T-cell (primary cell): ENCODE measurements around the gene OR13A1. TPM values are rescaled to one million over a fixed set of nuclear protein-coding genes. Genes with fewer than 3 reads are reported as not detected.
A peak's percentile ranks its signal among the peaks of the same experiment; 100 is the strongest.
"Not testable (repeated sequence)": the region's sequence is repeated elsewhere in the genome, so short reads cannot be mapped to it uniquely, and the experiment has no call there.

Experiments used
- ATAC-seq, 4 experiments: fragments of 200-7000 bp in 3 of 4; fragments of 150-1000 bp in 1 of 4; cut with Tn5 transposase; replicated peaks in 1 of 4; 1 replicate in 3 of 4; 2 replicates in 1 of 4; pipeline ENCODE4 v1.10.0; 2021; ENCODE audit warnings: moderate library complexity in 3 of 4, mild to moderate bottlenecking in 2 of 4, moderate number of reproducible peaks in 1 of 4
- CTCF ChIA-PET, 2 donors: fragments of 300-600 bp; sonication (Branson Sonifier 250); formaldehyde crosslinking; loops; one replicate each; lab custom pipeline; 2022; ENCODE audit warnings: antibody characterized with exemption in 2 of 2; lab: Charles Lee
- POLR2A ChIA-PET, 2 donors: fragments of 300-600 bp; sonication (Branson Sonifier 250); formaldehyde crosslinking; loops; one replicate each; lab custom pipeline; 2022; ENCODE audit warnings: antibody characterized with exemption in 2 of 2; lab: Charles Lee
- DNase-seq, 35 experiments: peaks; one replicate each; pipeline versions ENCODE4 v3.0.0 to v3.0.0-alpha.2; 2013 to 2023
- H3K27ac ChIP-seq: one replicate; pipeline ENCODE4 v1.5.1; 2013; ENCODE audit warnings: low read length
- H3K27me3 ChIP-seq, 2 experiments: replicated peaks in 1 of 2; 1 replicate in 1 of 2; 2 replicates in 1 of 2; pipeline versions ENCODE4 v1.6.1 to v1.7.0; 2013; ENCODE audit warnings: low read length in 1 of 2, mixed read lengths in 1 of 2; ENCODE audit not compliant: control insufficient read depth in 2 of 2, insufficient read depth in 2 of 2; ENCODE audit errors: extremely low read depth in 1 of 2
- H3K36me3 ChIP-seq, 2 donors: 1 replicate in 1 of 2; 2 replicates in 1 of 2; pipeline versions ENCODE4 v1.6.1 to v1.7.0; 2013; ENCODE audit warnings: low read length in 1 of 2; ENCODE audit not compliant: control insufficient read depth in 2 of 2, insufficient read depth in 1 of 2; ENCODE audit errors: extremely low read depth in 1 of 2
- H3K4me1 ChIP-seq, 2 experiments: 1 replicate in 1 of 2; 2 replicates in 1 of 2; pipeline versions ENCODE4 v1.6.1 to v1.7.0; 2013; ENCODE audit warnings: low read length in 2 of 2, mixed read lengths in 1 of 2; ENCODE audit not compliant: insufficient read depth in 2 of 2, control insufficient read depth in 1 of 2; ENCODE audit errors: extremely low read depth in 1 of 2
- H3K4me3 ChIP-seq, 2 donors: 1 replicate in 1 of 2; 2 replicates in 1 of 2; pipeline versions ENCODE4 v1.5.1 to v1.7.0; 2013; ENCODE audit warnings: mild to moderate bottlenecking in 2 of 2, low read length in 1 of 2, moderate library complexity in 1 of 2; ENCODE audit not compliant: control insufficient read depth in 1 of 2; ENCODE audit errors: extremely low read depth in 1 of 2
- H3K9me3 ChIP-seq: 2 replicates; pipeline ENCODE4 v1.7.0; 2013
- H3K27ac Mint-ChIP-seq, 2 donors: one replicate each; pipeline ENCODE4 v1.8.0; 2020 to 2021; ENCODE audit warnings: mild to moderate bottlenecking in 2 of 2, mixed read lengths in 2 of 2
- H3K27me3 Mint-ChIP-seq, 2 donors: one replicate each; pipeline ENCODE4 v1.8.0; 2021 to 2022; ENCODE audit warnings: mixed read lengths in 2 of 2
- H3K36me3 Mint-ChIP-seq: one replicate; pipeline ENCODE4 v1.8.0; 2021; ENCODE audit warnings: mixed read lengths
- H3K4me1 Mint-ChIP-seq, 3 donors: one replicate each; pipeline ENCODE4 v1.8.0; 2020 to 2022; ENCODE audit warnings: mixed read lengths in 3 of 3, mild to moderate bottlenecking in 1 of 3
- H3K4me3 Mint-ChIP-seq, 3 donors: one replicate each; pipeline ENCODE4 v1.8.0; 2020 to 2022; ENCODE audit warnings: mild to moderate bottlenecking in 3 of 3, mixed read lengths in 3 of 3, moderate library complexity in 3 of 3
- H3K9me3 Mint-ChIP-seq, 3 donors: one replicate each; pipeline ENCODE4 v1.8.0; 2020 to 2022; ENCODE audit warnings: mixed read lengths in 3 of 3
- WGBS: methylation state at CpG from one replicate; pipeline ENCODE4 v1.1.5; 2013; ENCODE audit warnings: missing lambda C conversion rate; ENCODE audit not compliant: insufficient coverage; 5-methylcytosine and 5-hydroxymethylcytosine counted together
- total RNA-seq, 35 experiments: library from RNA in 6 of 35; stranded (reverse) in 6 of 35; fragments of 120-200 nt in 1 of 35; gene quantifications; one replicate each; pipeline versions ENCODE4 v1.2.1 to v1.2.4 and lab custom pipeline; 2013 to 2026

Gene OR13A1
- total RNA-seq, 5 donors from 2014 or later (not counting 1 experiment from before 2014, with no cell fraction given) = 0.19 to 0.26 (median 0.20) TPM; not detected in 2

GRCh38 chr10:45326864-45327263 is 11.5 kb upstream of the OR13A1 start:
- H3K36me3 Mint-ChIP-seq, H3K27ac Mint-ChIP-seq: not testable (repeated sequence)

GRCh38 chr10:45325116-45325515 is 9.7 kb upstream of the OR13A1 start:
- no peak overlapping the region for H3K4me3 ChIP-seq
- no peak for ATAC-seq
- no peaks in the 10 kb centered on the region for H3K4me1 Mint-ChIP-seq
- no peaks in the 10 kb centered on the region for H3K36me3 Mint-ChIP-seq
- peaks cover 6 to 13% of the 10 kb centered on the region in 2 donors for H3K27me3 Mint-ChIP-seq
- H3K27me3 ChIP-seq = no peaks in the 10 kb centered on the region
- ChIA-PET CTCF (no interaction called here), POLR2A (no interaction called here)
- no peak overlapping the region for H3K27ac Mint-ChIP-seq
- no CpG with 5 or more reads among the region's 1 CpG for WGBS
- no peak overlapping the region for H3K27ac ChIP-seq
- no peaks in the 10 kb centered on the region for H3K36me3 ChIP-seq
- H3K9me3 ChIP-seq = no peaks in the 10 kb centered on the region
- peaks cover 17 to 26% (median 20%) of the 10 kb centered on the region in 3 donors for H3K9me3 Mint-ChIP-seq
- no peak for DNase-seq
- H3K4me1 ChIP-seq = no peaks in the 10 kb centered on the region
- H3K4me3 Mint-ChIP-seq = no peak overlapping the region

More at GRCh38 chr10:45326864-45327263, 11.5 kb upstream of the OR13A1 start:
- H3K36me3 ChIP-seq, H3K4me3 ChIP-seq, POLR2A ChIA-PET, H3K27me3 ChIP-seq, H3K9me3 ChIP-seq, H3K4me3 Mint-ChIP-seq, H3K4me1 ChIP-seq, H3K4me1 Mint-ChIP-seq, DNase-seq, H3K27ac ChIP-seq, ATAC-seq: not testable (repeated sequence)
- no CpG with 5 or more reads among the region's 1 CpG for WGBS
- H3K9me3 Mint-ChIP-seq = peaks cover 11 to 26% (median 17%) of the 10 kb centered on the region in 3 donors
- peaks cover 9 to 13% of the 10 kb centered on the region in 2 donors for H3K27me3 Mint-ChIP-seq
- CTCF ChIA-PET = interaction anchor here in 1 of 2 donors (0.6 kb wide), 1 partner anchor 382 kb away, joined by 5 read pairs; no protein-coding TSS in a partner anchor

GRCh38 chr10:45319702-45320101 is 4.3 kb upstream of the OR13A1 start:
- Mint-ChIP-seq H3K4me3 (no peak overlapping the region), H3K9me3 (peaks cover 0 to 9% (median 4%) of the 10 kb centered on the region in 3 donors), H3K27ac (no peak overlapping the region), H3K27me3 (peaks cover 6 to 10% of the 10 kb centered on the region in 2 donors), H3K4me1 (no peaks in the 10 kb centered on the region), H3K36me3 (no peaks in the 10 kb centered on the region)
- POLR2A ChIA-PET = no interaction called here
- 80% methylated on average over 1 of the region's 2 CpGs for WGBS
- Histone ChIP-seq H3K36me3 (no peaks in the 10 kb centered on the region), H3K4me1 (no peaks in the 10 kb centered on the region), H3K4me3 (no peak overlapping the region), H3K27ac (no peak overlapping the region), H3K27me3 (no peaks in the 10 kb centered on the region), H3K9me3 (no peaks in the 10 kb centered on the region)
- DNase-seq (no peak), ATAC-seq (no peak)
- CTCF ChIA-PET = no interaction called here

- WGBS = no CpG with 5 or more reads among the region's 3 CpGs
- Mint-ChIP-seq H3K27ac (no peak overlapping the region), H3K4me1 (no peaks in the 10 kb centered on the region), H3K27me3 (no peaks in the 10 kb centered on the region), H3K9me3 (peaks cover 10 to 33% (median 21%) of the 10 kb centered on the region in 3 donors), H3K36me3 (peaks cover 15% of the 10 kb centered on the region), H3K4me3 (no peak overlapping the region)
- DNase-seq = no peak
- ChIA-PET CTCF (no interaction called here), POLR2A (no interaction called here)
- no peak overlapping the region for H3K4me3 ChIP-seq
- no peak for ATAC-seq
- H3K27ac ChIP-seq = no peak overlapping the region
- H3K9me3 ChIP-seq = peaks cover 2% of the 10 kb centered on the region
- H3K36me3 ChIP-seq = no peaks in the 10 kb centered on the region
- H3K4me1 ChIP-seq = no peaks in the 10 kb centered on the region
- no peaks in the 10 kb centered on the region for H3K27me3 ChIP-seq
Measured at GRCh38 chr10:45313264-45313873, 2.0 kb downstream of the OR13A1 start.

- Mint-ChIP-seq H3K27me3 (peaks cover 3 to 8% of the 10 kb centered on the region in 2 donors), H3K4me3 (no peak overlapping the region), H3K36me3 (peaks cover 15% of the 10 kb centered on the region), H3K4me1 (no peaks in the 10 kb centered on the region), H3K9me3 (peaks cover 10 to 29% (median 21%) of the 10 kb centered on the region in 3 donors), H3K27ac (no peak overlapping the region)
- CTCF ChIA-PET = no interaction called here
- POLR2A ChIA-PET = interaction anchor here in 1 of 2 donors (0.6 kb wide), 1 partner anchor 21 kb away, joined by 4 read pairs; no protein-coding TSS in a partner anchor
- H3K9me3 ChIP-seq = peaks cover 2% of the 10 kb centered on the region
- H3K4me3 ChIP-seq = no peak overlapping the region
- peak in 1 of 35 experiments; percentile 3 for DNase-seq
- no peaks in the 10 kb centered on the region for H3K4me1 ChIP-seq
- no peak overlapping the region for H3K27ac ChIP-seq
- H3K27me3 ChIP-seq = no peaks in the 10 kb centered on the region
- ATAC-seq = peak in 1 of 4 experiments; percentile 35
- no peaks in the 10 kb centered on the region for H3K36me3 ChIP-seq
Measured at GRCh38 chr10:45308707-45309106, 6.7 kb downstream of the OR13A1 start.

GRCh38 chr10:45302573-45302972 is 12.8 kb downstream of the OR13A1 start:
- no peak for ATAC-seq
- no peak overlapping the region for H3K27ac Mint-ChIP-seq
- WGBS = no CpG with 5 or more reads among the region's 3 CpGs

More at GRCh38 chr10:45302573-45302972, 12.8 kb downstream of the OR13A1 start:
- Histone ChIP-seq H3K4me3 (no peak overlapping the region), H3K9me3 (no peaks in the 10 kb centered on the region), H3K27ac (no peak overlapping the region), H3K27me3 (peaks cover 0 to 18% of the 10 kb centered on the region in 2 experiments), H3K36me3 (no peaks in the 10 kb centered on the region), H3K4me1 (no peaks in the 10 kb centered on the region)
- ChIA-PET CTCF (no interaction called here), POLR2A (no interaction called here)
- peaks cover 0 to 8% (median 7%) of the 10 kb centered on the region in 3 donors for H3K4me1 Mint-ChIP-seq
- DNase-seq = no peak
- H3K9me3 Mint-ChIP-seq = no peaks in the 10 kb centered on the region
- H3K27me3 Mint-ChIP-seq = peaks cover 17 to 24% of the 10 kb centered on the region in 2 donors
- H3K4me3 Mint-ChIP-seq = no peak overlapping the region
- H3K36me3 Mint-ChIP-seq = no peaks in the 10 kb centered on the region
